GM19397 (cell line): ENCODE measurements around the gene LGALS7B.
"Not testable (repeated sequence)": the region's sequence is repeated elsewhere in the genome, so short reads cannot be mapped to it uniquely, and the experiment has no call there.

Source experiments
- ATAC-seq: cut with Tn5 transposase; IDR thresholded peaks from one replicate; pipeline ENCODE4 v1.9.1; 2021; ENCODE audit warnings: mild to moderate bottlenecking, moderate library complexity; ENCODE audit not compliant: unreplicated experiment

LGALS7B gene

DNA sequence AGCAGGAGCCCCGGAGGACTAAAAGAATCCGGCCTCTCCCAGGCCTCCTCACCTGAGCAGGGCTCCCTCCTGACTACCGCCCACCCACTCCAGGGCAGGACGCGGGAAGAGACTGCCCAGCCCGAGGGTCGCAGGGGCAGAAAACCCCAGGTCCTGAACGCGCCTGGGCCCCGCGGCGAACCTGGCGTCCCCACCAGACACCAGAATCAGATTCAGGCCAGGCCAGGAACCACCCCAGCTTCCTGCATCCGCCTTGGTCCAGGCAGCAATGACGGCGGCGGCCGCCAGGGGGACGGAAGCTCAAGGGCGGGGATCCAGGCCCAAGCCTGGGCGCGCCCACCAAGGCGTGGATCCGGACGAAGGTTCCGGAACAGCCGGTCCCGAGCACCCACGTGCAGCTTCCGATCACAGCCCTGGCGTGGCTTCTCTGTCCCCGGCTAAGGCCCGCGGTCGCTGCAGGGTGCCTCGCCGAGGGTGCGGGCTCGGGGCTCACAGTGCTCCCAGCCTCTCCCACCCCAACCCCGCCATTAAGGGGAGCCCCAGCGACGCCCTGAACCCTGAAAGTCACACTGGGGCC, 19.3 kb upstream of the LGALS7B start:
- ATAC-seq: peak; percentile 65

DNA sequence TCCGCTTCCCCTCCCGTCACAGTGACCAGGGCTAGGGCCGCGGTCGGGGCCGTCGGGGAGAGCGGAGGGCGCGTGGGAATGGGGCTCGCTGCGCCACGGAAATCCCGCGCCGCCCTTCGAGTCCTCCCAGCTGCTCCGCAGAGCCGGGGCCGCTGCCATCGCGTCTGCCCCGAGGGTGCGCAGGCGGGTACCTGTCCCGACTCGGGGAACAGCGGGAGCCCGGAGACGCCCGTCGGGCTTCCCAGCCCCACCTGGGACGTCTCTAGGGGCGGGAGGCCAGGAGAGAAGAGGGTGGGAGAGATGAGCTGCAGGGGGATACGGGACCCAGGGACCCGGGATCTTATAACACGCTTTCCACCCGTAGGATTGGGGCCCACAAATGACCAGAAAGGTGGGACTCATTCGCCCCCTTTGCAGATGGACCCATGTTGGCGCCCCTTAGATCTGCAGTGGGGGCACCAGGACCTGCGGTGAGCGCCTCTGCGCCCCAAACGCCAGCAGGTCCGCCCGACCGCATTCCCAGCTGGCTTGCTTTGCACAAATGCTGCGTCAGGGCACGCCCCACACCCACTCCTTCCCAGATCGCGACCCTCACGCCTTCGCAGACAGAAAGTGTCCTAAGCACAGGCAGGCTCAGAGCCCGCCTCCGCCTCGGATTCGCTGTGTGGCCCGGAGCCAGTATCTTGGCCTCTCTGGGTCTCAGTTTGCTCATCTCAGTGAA, 18.6 kb upstream of the LGALS7B start:
- peak; percentile 7 for ATAC-seq

DNA sequence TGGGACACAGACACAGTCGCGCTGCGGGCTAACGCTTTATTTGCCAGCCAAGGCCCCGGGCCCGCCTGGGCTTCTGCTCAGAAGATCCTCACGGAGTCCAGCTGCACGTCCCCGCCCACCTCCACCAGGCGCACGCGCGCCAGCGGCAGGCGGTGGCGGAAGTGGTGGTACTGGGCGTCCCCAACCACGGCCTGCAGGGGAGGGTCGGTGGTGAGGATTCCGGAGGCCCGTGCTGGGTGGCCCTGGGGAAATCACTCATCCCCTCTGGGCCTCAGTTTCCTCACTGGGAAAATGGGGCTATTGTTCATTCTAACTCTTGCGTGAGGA, 18.1 kb upstream of the LGALS7B start:
- not testable (repeated sequence) for ATAC-seq

DNA sequence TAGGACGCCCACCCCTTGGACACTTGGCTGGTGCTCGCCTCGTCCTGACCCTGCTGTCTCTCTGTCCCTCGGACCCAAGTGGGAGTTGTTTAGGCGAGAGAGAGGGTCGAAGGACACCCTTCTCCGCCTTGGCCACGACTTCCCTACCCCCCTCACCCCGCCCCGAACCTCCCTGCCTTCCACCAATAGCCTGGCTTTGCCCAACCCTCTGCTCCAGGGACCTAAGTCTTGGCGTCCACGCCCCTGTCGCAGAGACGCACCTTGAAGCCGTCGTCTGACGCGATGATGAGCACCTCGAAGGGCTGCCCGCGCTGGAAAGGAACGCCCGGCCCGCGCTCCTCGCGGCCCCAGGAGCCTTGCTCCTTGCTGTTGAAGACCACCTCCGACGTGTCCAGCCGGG, 17.4 kb upstream of the LGALS7B start:
- ATAC-seq: not testable (repeated sequence)

DNA sequence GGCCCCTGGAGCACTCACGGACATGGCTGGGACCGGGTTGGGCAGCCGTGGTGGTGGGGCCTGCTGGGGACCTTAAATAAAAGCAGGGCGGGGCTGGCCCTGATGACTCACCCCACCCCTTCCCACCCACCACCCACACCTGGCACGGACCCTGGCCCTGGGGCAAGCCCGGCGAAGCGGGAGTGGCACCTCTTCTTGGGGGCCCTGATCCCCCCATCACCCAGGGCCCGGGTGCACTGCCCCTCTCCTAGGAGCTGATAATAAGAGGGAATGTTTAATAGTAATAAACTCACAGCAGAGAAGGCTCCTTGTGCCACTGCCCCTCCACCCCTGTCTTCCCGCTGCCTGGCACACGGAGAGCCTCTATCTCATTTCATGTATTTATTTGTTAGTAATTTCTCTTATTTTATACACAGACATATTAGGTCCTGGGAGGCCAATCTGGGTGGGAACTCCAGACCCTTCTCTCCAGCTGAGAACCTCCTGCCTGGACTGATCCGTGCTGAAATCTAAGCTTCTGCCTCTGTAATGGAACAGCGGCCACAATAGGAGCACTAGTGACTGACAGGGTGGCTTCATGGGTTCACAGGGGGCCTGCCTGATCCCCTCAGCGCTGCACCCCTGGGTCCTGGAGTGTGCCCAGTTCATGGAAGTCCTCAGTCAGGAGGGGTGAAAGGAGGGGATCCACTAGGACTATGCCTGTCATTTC, 15.4 kb upstream of the LGALS7B start, which contains the start of gene LGALS7:
TSS of gene LGALS7 (minus strand) at position 49 of the 709 bp plus-strand sequence. CDS start at position 24, 25 bp downstream.
- ATAC-seq: no peak

DNA sequence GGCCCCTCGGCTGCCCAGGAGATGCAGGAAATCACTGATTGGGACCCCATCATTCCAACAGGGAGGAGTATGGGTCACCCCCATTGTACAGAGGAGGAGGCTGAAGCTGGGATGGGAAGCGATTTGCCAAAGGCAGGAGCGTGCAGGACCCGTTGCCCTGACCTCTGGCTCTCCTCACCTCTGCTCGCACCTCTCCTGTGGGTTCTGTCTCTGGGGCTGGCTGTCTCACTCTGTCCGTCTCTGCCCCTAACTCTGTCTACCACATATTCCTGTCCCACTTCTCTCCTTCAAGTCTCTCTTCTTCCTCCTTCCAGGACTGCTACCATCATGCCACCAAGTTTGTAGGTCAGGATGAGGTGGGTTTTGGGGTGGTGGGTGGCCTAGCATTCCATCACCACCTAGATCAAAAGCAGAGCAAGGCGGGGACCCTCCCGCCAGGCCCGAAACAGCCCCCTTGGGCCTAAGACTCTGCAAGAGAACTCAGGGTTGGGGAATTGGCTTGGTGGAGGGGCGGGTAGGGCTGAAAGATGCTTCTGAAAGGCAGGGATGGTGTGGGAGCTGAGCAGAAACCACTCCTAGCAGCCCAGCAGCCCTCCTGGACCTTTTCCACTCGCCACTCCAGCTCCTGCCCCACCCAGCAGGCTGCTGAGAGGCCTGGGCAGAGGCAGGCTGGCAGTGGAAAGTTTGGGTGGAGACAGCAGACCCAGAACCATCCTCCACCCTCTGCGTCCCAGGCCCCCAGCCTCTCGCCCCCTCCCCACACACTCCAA, 14.6 kb upstream of the LGALS7B start:
- ATAC-seq: no peak

DNA sequence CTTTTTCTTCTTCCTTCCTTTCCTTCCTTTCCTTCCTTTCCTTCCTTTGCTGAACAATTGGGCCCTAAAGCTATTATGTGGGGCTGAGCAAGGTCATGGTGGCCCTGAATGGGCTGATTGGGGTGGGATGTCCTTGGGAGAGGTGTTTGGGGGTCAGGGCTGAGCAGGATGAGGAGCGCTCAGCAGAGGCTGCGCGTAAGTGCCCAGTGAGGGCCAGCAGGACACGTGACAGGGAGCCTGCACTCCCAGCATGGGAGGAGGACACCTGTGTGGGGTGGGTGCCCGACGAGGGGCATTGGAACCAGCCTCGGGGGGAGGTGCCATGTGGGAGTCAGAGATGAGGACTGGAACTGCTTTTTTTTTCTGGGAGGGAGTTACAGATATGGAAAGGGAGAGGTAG, 10.3 kb upstream of the LGALS7B start:
- ATAC-seq: no peak

DNA sequence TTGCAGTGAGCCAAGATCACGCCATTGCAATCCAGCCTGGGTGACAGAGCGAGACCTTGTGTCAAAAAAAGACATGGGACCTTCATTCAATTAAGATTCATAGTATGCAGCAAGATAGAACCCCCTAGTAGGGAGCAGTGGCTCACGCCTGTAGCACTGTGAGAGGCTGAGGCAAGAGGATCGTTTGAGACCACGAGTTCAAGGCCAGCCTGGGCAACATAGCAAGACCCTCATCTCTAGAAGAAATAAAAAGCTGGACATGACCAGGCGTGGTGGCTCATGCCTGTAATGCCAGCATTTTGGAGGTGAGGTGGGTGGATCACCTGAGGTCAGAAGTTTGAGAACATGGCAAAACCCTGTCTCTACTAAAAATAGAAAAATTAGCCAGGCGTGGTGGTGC, 8.6 kb upstream of the LGALS7B start:
- ATAC-seq: no peak

DNA sequence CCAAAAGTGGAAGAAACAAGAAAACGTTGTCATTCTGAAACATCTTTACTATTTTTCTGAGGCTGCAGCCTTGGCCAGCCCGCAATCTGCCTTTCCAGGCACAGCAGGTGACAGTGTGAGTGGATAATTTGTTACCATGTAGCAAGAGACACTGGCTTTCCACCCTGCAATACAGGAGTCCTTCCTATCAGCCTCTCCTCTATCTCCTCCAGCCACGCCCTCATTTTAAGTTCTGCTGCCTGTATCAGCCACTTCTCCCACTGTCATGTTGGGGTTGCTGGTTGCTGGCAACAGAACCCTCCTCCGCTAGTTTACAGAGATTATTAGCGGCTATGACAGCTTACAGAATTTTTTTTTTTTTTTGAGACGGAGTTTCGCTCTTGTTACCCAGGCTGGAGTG, 7.9 kb upstream of the LGALS7B start:
- ATAC-seq: no peak

DNA sequence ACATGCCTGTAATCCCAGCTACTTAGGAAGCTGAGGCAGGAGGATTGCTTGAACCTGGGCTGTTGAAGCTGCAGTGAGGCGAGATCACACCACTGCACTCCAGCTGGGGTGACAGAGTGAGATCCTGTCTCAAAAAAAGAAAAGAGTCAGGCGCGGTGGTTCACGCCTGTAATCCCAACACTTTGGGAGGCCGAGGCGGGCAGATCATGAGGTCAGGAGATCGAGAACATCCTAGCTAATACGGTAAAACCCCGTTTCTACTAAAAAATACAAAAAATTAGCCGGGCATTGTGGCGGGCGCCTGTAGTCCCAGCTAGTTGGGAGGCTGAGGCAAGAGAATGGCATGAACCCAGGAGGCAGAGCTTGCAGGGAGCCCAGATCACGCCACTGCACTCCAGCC, 6.8 kb upstream of the LGALS7B start:
- ATAC-seq: not testable (repeated sequence)

DNA sequence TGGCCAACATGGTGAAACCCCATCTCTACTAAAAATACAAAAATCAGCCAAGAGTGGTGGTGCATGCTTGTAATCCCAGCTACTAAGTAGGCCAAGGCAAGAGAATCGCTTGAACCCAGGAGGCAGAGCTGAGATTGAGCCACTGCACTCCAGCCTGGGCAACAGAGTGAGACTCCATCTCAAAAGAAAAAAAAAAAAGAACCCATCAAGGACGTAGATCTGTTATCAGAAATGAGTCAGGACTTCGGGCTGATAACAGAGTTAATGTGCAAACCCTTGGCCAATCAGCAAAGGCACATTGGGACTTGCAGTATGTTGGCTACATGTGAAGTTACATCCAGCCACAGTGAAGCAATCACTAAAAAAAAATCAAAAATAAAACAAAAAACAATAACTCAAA, 4.8 kb upstream of the LGALS7B start:
- no peak for ATAC-seq

DNA sequence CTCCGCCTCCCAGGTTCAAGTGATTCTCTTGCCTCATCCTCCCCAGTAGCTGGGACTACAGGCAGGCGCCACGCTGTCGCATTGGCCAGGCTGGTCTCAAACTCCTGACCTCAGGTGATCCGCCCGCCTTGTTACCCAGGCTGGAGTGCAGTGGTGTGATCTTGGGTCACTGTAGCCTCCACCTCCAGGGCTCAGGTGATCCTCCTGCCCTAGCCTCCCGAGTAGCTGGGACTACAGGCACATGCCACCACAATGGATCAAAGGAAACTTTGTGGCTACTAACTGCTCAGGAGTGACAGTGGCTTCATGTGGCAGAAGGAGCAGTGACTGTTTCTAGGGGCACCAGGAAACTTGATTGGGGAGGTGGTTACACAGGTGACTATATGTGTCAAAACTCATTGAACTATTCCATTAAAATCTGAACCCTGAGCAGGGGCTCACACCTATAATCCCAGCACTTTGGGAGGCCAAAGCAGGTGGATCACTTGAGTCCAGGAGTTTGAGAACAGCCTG, 3.8 kb upstream of the LGALS7B start:
- ATAC-seq: no peak

DNA sequence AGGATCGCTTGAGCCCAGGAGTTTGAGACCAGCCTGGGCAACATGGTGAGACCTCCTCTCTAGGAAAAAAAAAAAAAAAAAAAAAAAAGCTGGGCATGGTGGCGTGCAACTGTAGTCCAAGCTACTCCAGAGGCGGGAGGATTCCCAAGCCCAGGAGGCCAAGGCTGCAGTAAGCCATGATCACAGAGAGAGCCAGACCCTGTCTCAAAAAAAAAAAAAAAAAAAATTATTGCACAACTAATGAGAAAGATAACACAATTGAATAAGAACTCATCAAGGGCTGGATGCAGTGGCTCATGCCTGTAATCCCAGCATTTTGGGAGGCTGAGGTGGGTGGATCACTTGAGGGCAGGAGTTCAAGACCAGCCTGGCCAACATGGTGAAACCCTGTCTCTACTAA, 2.9 kb upstream of the LGALS7B start:
- not testable (repeated sequence) for ATAC-seq

DNA sequence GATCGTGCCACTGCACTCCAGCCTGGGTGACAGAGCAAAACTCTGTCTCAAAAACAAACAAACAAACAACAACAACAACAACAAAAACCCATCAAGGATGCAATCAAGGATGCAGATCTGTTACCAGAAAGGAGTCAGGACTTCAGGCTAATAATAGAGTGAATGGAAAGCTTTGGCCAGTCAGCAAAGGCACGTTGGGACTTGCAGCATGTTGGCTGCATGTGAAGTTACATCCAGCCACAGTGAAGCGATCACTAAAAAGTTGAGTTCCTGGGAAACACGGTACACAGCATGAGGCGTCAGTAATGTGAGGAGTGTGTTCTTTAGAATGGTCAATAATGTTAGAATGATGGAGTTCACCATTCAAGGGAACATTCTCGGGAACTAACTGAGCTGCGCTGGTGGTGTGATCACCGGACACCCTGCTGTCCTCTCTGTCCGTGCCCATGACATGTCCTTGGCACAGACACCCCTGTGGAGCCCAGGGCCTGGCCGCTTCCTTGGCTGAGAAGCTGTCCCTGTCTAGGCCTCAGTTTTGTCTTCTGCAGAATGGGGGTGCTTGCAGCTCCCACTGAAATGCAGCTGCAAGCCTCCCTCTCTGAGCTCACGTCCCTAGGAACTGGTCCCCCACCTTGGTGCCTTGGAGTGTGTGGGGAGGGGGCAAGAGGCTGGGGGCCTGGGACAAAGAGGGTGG, 2.3 kb upstream of the LGALS7B start:
- no peak for ATAC-seq

DNA sequence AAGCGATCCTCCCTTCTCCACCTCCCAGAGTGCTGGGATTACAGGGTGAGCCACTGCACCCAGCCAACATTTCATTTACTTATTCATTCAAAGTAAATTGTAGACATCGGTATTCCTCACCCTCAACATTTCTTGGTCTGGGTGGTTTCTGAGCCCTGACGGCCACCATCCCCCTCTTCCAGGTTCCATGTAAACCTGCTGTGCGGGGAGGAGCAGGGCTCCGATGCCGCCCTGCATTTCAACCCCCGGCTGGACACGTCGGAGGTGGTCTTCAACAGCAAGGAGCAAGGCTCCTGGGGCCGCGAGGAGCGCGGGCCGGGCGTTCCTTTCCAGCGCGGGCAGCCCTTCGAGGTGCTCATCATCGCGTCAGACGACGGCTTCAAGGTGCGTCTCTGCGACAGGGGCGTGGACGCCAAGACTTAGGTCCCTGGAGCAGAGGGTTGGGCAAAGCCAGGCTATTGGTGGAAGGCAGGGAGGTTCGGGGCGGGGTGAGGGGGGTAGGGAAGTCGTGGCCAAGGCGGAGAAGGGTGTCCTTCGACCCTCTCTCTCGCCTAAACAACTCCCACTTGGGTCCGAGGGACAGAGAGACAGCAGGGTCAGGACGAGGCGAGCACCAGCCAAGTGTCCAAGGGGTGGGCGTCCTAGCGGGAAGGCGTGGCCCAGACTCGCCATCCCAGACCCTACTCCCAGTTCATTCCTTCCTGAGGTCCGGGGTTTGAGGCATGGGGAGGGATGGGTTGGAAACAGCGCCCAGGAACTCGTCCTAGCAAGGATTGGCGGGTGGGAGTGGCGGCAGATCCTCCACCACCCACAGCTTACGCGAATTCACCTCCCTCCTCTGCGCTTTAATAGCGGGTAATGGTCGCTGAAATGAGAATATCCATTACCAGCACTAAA, 1.8 kb downstream of the LGALS7B start:
- not testable (repeated sequence) for ATAC-seq

DNA sequence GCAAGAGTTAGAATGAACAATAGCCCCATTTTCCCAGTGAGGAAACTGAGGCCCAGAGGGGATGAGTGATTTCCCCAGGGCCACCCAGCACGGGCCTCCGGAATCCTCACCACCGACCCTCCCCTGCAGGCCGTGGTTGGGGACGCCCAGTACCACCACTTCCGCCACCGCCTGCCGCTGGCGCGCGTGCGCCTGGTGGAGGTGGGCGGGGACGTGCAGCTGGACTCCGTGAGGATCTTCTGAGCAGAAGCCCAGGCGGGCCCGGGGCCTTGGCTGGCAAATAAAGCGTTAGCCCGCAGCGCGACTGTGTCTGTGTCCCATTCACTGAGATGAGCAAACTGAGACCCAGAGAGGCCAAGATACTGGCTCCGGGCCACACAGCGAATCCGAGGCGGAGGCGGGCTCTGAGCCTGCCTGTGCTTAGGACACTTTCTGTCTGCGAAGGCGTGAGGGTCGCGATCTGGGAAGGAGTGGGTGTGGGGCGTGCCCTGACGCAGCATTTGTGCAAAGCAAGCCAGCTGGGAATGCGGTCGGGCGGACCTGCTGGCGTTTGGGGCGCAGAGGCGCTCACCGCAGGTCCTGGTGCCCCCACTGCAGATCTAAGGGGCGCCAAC, 2.6 kb downstream of the LGALS7B start:
- not testable (repeated sequence) for ATAC-seq

DNA sequence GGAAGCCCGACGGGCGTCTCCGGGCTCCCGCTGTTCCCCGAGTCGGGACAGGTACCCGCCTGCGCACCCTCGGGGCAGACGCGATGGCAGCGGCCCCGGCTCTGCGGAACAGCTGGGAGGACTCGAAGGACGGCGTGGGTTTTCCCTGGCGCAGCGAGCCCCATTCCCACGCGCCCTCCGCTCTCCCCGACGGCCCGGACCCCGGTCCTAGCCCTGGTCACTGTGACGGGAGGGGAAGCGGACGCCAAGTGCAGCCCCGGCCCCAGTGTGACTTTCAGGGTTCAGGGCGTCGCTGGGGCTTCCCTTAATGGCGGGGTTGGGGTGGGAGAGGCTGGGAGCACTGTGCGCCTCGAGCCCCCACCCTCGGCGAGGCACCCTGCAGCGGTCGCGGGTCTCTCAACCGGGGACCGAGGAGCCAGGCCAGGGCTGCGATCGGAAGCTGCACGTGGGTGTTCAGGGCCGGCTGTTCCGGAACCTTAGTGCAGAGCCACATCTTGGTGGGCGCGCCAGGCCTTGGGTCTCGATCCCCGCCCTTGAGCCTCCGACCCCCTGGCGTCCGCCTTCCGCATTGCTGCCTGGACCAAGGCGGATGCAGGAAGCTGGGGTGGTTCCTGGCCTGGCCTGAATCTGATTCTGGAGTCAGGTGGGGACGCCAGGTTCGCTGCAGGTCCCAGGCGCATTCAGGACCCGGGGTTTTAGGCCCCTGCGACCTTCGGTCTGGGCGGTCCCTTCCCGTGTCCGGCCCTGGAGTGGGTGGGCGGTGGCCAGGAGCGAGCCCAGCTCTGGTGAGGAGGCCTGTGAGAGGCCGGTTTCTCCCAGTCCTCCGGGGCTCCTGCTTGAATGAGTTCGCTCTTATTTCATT, 3.5 kb downstream of the LGALS7B start:
- no peak for ATAC-seq

DNA sequence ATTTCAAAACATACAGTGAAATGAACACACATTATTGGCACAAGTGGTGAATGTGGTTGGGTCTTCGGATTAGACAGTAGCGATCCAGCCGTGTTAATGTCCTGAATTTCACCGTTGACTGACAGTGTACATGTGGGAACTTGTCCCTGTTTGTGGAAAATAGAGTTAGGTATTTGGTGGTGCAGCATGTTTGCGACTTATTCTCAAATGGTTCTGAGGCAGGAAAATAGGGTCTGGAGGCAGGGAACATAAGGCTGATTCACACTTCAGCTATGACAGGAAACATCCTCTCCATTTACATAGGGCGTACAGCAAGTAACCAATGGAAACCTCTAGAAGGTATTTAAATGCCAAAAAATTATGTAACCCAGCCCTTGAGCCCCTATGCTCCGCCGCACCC, 4.2 kb downstream of the LGALS7B start:
- ATAC-seq: no peak
